ENCODE measurements around the gene GOLM1.
A peak's percentile ranks its signal among the peaks of the same experiment; 100 is the strongest.

GOLM1 gene

DNA sequence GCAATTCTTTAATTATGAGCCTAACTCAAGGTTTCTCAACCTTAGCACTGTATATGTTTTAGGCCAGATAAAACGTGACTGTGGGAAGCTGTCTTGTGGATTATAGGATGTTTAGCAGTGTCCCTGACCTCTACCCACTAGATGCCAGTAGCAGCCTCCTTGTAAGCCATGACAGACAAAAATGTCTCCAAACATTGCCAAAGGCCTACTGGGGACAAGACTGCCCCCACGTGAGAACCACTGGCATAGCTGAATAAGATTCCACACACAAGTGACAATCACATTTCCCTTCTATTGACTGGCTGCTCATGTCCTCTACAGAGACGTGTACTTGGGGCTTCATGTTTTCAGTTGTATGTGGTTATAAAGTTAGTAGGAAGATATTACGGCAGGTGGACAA is 55.4 kb downstream of the GOLM1 start:
- DNase-seq: no peak

DNA sequence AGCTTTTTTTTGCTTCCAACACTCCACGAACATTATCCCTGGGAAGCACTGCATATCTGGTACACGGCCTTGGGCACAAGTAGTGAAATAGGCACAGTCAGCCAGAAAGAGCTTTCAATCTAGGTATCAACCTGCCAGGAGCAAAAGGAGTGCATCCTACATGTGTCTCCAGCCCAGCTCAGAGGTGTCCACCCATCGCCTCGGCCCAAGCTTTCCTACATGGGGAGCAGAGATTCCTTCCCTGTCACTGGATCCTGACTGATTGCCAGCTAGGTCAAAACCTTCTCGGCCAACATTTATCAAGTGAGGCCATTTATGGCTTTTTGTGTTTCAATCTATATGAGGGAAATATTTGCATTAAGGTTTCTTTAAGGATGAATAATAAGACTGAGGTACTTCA is 55.8 kb downstream of the GOLM1 start:
- no peak for DNase-seq

DNA sequence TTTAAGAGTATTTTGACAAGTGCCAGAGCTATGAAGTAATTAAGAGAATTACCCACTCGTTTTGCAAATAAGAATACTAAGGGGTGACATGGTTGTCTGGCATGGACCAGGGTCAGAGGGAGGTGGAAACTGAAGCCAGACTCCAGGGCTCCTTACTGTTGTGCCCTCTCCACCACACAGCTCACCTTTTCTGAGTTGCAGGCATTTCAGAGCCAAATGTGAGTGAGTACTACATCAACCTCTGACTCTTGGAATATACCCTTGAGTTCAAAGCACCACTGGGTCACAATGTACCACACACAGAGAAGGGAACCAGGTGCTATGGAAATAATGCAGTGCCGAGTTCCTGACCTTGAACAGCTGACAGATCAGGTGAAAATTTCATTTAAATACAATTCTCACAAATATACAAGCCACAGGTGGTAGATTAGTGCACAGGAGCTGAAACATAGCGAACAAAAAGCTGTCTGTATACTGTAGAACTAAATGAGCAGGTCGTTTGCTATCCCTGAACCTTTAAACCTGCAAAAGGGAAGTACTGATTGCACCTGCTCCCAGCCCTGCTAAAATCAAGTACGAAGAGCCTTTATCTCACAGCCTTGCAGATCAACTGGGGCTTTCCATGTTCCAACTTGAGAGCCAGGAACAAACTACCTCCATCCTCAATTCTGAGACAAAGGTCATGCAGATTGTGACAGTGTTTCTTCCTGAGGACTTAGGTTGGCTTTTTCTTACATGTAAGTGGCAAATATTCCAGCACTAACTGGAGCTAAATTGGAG is 57.0 kb downstream of the GOLM1 start:
- no peak for DNase-seq

DNA sequence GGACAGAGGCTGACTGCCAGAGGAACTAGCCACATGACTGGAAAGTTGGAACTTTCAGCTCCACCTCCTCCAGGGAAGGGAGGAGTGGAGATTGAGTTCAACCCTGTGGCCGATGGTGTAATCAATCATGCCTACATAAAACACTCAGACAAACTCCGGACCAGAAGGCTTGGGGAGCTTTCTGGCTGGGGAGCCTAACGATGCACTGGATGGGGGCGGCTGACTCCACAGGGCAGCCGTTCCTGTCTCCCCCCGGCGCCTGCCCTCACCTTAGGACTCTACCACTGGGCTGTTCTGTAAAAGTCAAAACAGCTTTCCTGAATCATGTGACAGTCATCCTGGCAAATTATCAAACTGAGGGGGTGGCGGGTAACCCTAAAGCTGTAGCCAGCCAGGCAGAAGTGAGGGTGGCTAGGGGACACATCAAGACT is 58.0 kb downstream of the GOLM1 start:
- no peak for DNase-seq

DNA sequence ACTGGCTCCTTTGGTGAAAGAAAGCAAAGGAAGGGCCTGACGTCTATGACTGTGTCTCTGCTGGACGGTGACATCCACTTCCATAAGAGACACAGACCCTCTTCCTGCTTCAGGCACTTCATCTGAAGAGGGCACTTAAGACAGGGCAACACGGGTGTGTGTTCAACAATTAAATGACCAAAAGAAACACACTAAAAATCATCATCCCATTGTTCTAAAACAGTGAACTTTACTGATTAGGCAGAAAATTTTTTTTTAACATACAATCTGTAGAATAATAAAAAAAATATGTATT is 58.5 kb downstream of the GOLM1 start:
- DNase-seq: no peak

DNA sequence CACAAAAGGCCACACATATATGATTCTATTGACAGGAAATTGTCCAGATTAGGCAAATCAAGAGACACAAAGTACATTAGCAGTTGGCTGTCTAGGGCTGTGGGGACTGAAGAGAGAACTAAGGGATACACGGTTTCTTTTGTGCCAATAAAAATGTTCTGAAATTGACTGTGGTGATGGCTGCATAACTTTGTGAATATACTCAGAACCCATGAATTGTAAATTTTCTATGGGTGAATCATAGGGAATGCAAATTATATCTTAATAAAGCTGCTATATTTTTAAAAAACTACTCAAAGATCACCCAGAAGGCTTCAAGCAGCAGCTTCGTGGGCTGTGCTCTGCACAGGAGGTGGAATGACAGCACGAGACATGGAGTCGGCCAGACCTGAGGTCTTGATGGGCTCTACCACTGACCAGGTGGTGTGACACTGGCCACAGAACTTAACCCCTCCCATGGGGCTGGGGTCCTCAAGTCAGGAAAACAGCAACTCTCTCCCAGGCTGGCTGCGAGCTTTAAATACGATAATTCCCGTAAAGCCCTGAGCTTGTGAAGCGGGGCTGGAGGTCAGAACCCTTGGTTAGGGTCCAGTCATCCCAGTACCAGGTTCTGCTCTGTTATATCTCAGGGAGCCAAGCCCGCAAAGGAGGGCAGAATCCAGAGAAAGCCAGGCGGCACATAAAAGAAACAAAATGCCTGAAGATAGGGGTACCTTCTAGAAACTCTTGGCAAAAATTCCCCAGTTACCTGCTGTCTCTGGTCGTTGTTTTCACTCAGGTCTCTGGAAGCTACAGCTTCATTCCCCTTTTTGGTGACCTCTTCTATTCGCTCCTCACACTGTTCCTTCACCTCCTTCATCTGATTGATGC is 59.1 kb downstream of the GOLM1 start:
- no peak for DNase-seq

DNA sequence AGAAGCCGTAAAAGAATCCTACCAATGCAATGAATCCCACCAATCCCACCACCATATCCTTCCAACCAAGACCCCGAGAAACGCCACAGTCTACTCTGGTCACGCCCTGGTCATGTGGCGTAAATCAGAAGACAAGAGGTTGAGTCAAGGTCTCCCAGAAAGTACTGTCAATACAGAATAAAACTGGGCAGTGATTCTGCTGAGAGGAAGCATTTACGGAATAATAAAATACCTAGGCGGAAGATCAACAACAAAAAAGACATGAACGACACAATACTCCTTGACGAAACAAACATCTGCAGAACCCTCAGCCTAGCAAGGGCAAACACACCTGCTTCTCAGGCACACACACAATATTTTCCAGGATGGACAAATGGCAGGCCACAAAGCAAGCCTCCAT is 62.8 kb downstream of the GOLM1 start:
- DNase-seq: peak; percentile 80

DNA sequence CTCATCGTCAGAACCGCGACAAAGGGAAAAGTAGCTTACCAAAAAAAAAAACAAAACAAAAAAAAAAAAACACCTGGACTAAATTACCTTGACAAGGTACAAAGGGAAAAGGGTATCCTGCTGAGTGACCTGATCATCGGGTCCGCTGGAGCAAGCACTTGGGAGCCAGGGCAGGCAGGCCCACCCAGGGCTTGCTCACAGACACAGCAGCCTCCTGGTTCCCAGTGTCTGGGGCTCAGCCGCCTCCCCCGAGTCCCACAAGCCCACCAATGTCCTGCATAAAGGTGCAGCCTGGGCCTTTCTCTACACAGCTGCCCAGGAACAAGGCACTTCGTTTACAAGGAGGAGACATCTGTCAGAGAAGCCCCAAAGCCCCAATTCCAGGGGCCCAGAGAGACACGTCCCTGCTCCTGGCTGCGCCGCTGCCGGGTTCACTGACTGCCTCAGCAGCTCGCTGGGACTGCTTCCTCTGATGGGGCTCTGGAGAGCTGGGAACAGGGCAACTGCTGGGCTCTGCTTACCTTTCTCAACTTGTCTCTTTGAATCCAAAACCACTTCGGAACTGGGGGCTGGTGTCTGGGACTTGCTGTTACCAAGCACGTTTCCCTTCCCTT is 63.4 kb downstream of the GOLM1 start:
- DNase-seq: peak; percentile 60

DNA sequence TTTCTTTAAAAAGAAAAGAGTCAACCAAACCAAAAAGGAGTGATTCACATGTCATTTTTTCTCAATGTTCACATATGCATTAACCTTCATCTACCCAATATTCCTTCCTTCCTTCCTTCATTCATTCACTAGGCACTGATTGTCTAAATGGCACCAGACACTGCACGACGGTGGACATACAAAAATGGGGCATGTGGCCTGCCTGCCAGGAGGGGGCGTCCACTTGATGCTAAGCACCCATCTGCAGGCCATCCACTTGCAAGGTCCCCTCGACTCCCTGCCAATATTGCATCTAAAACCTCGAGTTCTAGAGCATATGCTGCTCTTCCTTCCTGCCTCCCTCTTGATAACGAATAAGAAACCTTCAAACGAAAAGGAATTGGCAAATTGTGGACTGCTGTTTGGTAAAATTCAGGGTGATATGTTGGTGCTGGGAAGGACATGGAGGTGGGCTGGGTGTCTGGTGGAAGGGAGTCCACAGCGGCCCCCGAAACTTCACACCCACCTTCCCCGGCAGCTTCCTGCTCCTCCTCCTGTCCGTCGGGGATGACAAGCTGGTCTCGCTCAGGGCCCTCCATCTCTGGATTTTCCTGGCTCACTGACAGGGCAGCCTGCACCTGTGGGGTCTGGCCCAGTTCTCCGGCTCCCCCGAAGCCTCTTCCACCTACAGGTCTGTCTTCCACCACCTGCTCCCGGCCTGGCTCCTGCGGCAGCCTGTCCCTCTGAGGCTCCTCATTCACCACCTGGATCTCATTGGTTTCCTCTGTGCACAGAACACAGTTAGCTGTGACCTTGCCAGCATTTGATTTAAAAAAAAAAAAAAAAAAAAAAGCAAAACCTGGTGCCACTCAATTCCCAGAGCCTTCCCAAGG is 64.3 kb downstream of the GOLM1 start:
- DNase-seq: no peak

DNA sequence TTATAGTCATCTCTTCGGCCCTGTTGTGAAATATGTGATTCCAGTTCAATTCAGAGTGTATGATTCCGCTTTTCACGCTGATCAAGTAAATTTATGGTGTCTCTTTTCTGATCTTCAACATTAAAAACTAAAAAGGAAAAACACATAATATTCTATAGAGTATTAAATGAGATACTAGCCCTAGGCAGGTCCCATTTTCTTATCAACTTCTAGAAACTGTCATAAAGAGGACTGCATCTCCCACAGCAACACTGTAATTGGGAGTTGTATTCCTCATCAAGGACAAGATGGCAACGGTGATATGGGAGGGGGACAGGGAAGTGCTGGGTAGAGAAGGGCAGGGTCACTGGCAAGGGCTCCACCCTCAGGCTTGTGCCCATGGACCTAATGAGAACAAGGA is 71.6 kb downstream of the GOLM1 start:
- no peak for DNase-seq

DNA sequence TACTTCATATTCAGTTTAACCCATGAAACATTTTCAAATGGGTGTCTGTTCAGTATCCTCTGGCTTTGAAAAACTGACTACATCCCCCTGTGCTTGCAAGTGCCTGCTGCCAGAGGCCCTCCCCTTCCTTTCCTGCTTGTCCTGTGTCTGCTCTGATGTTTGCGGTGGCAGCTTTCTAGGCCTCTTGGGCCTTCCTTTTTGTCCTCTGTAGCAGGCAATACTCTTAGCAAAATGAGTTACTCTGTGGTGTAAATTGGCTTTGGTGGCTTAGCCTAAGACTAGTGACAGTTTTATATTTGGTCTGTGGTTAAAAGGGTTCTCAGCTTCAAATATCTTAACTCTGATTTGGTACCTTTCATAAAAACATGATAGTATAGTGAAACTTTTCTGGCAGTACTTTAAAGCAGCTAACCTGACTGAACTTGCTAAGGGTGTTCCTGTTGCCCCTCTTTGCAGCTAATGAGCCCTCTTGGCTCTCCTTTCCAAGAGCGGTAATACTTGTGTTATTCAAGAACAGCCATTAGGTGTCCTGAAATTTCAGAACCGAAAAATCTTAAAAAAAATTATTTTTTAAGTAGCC is 76.6 kb downstream of the GOLM1 start:
- no peak for DNase-seq

DNA sequence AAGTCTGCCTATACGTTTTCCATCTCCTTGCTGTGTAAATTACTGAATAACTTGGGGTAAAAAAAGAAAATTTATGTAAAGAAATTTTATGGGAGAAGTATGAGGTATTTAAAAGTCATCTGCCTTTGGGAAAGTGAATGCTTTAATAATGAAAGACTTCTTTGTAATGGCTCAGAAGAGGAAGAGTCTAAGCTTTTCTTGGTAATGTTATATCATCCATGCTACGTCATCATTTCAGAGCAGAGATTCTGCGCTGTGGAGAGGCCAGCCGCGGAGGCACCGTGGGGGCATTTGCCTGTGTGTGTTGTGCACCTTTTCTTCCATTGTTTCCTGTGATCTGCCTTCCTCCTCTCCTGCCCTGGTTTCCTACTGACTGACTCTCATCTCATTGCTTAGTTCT is 78.2 kb downstream of the GOLM1 start:
- no peak for DNase-seq

DNA sequence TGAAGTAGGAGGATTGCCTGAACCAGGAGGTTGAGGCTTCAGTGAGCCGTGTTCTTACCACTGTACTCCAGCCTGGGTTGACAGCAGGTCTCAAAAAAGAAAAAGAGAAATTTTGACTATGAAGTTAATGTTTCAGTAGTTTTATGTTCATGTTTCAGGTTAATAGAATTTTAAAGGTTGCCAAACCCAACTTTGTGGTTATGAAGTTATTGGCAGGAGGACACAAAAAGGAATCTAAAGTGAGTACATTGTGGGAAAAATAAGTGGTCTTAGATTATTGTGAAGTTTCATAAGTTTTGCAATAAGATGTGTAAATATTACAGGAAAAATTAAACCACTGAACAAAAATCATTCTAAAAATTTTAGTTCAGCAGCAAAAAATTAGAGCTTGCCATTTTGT is 78.6 kb downstream of the GOLM1 start:
- no peak for DNase-seq

DNA sequence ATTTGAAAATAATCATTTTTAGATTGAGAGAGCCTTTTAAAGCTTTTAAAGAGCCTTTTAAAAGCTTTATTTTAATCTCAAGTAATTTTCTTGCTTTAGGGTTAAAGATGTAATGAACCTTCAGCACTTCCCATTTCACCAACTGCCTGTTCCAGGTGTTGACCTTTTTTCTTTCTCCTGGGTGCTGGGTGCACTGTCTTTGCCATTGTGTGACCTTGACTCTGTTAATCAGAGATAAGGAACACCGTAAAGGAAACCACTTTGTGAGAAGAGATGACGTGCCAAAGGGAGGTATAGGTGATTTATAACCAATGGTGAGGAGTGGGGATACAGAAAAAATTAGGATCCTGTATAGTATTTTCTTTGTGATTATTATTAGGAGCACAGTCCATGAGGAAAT is 90.2 kb downstream of the GOLM1 start:
- DNase-seq: no peak

DNA sequence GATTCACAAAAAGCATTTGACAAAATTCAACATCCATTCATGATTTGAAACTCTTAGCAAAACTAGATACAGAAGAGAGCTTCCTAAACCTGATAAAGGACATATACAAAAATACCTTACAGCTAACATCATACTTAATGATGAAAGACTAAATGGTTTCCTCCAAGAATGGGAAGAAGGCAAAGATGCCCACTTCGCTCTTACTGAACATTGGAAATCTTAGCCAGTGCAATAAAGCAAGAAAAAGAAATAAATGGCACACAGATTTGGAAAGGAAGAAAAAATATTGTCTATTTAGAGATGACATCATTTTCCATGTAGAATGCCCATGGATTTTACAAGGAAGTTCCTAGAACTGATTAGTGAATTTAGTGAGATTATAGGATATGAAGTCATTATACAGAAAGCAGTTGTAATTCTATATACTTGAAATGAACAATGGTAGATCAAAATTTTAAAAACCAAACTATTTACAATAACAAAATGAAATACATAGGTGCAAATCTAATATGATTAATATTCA is 94.0 kb downstream of the GOLM1 start:
- no peak for DNase-seq

DNA sequence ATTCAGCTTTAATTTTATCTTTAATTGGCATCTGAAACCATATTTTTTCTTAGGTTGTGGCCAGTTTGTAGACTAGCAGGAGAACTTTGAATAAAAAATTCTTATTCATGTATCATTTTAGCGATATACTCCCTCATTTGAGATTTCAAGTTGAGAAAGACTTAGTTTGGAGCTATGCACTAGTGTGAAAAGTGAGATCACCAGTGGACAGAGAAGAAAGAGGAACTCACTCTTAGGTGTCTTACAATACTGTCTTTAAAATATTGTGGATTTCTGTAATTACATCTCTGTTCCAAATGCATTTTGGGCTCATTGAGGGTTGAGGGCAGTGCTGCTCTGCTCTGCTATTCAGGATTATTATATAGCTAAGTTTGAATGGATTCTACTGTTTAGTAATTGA is 103.8 kb downstream of the GOLM1 start:
- no peak for DNase-seq

DNA sequence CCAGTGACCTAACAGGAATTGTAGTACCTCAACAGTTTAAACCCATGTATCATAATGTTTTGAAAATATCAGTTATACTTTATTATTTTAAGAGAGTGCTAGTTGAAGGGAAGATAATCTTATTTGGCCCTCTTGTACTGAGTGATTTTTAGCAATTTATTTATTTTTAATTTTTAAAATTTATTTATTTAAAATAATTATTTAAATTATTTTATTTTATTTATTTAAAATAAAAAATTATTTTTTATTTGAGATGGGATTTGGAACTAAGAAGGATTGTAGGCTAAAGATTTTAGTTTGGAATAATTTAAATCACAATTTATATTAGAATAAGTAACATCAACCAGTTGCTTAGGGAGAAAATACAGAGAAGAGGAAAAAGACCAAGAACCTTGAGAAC is 104.3 kb downstream of the GOLM1 start:
- DNase-seq: no peak

DNA sequence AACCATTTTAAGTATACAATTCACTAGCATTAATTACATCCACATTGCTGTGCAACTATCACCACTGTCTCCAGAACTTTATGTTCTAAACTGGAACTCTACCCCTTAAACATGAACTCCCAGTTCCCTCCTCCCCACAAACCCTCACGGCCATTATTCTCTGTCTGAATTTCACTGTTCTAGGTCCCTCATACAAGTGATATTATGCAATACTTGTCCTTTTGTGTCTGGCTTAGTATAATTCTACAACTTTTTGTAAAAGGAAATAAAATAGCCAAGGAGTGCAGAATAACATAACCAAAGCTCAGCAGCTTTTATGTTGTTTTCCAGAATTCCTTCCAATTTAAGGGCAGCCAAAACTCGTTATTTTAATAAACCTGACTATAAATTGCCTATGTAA is 105.2 kb downstream of the GOLM1 start:
- DNase-seq: no peak

DNA sequence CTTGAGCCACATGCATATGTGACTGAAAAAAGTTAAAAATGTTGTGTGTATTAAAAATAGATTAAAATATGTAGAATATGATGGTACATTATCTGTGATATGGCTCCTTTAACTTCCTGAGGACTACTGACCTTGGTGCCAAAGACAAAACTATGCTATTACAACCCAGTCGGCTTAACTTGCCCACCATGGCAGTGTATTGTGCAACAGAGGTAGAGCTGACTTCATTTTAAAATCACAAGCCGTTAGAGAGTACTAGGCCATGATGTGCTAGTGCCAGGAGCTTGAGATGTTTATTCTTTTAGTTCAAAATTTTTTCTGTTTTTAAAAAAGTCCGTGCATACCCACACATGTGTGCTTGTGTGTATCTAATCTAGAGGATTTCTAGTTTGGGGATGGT is 112.1 kb downstream of the GOLM1 start:
- no peak for DNase-seq

DNA sequence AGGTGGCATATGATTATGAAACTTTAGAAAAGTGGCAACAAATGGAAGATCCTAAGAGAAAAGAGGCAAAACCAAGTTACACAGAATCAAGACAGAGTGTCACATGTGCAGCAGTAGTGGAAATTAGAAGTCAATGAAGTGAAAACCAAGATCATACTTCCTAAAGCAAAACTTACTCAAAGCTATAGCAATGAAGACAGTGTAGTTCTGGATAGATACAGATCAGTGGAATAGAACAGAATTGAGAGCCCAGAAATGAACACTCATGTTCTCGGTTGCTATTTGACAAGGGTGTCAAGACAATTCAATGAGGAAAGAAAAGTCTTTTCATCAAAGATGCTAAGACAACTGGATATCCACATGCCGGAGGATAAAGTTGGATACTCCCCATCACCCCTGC is 114.9 kb downstream of the GOLM1 start:
- DNase-seq: no peak

DNA sequence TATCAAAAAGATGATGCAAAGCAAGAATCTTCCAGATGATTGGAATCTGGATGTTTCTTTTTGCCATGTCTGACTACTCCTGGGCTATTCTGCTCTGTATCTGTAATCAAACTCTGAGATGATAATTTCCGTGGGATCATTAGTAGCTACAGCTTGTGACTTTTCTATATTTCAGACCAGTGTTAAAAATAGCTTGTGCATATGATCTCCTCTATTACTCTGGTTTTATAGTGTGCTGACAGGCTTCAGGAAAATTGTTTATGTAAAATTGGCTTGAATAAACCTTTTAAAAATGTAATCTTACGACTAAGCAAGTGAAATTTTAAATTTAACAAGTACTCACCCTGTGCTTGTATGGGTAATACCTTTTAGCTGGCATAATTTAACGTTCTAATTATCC is 118.0 kb downstream of the GOLM1 start:
- DNase-seq: no peak

DNA sequence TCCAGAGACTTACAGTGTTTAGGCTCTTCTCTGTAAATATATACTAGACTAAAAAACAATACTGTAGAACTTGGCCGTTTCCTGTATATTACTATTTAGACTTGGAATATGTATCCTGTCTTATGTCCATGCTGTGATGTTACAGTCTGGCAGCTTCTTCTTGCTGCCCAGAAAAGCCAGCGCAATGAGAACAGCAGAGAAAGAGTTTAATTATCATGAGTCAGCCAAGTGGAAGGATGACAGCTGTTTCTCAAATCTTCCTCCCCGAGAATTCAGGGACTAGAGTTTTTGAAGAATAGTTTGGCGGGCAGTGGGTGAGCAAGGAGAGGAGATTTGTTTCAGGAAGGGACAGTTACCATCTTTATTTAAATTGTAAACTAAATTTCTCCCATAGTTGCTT is 120.9 kb downstream of the GOLM1 start:
- no peak for DNase-seq
